Loucy (cell line): ENCODE data around the gene ITGB1BP1.

Experiments used
- EZH2phosphoT487 ChIP-seq: fragments of 200-600 bp; IDR thresholded peaks from 2 replicates; pipeline ENCODE4 v1.6.1; 2018; ENCODE audit warnings: antibody characterized with exemption, mild to moderate bottlenecking, moderate library complexity, borderline replicate concordance
- TF ChIP-seq, protein P1 (sequence below): fragments of 200-600 bp; sonication (generic); conservative IDR thresholded peaks from 2 replicates; pipeline ENCODE4 v1.5.1; 2014; ENCODE audit warnings: mild to moderate bottlenecking, antibody characterized with exemption, low read length

DNA sequence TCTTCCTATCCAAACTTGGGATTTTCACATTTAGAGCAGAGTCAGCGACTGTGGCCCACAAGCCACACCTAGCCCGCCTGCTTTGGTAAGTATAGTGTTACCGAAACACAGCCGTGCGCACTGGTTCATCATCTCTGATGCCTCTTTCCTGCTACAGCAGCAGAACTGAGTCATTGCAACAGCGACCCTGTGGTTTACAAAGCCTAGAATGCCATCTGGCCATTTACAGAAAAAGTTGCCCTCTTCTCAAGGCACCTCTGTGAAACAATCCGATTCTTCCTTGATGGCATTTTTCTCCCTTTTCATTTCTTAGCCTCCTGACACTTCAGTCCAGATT, 40.3 kb upstream of the ITGB1BP1 start:
- TF ChIP-seq, protein P1, sequence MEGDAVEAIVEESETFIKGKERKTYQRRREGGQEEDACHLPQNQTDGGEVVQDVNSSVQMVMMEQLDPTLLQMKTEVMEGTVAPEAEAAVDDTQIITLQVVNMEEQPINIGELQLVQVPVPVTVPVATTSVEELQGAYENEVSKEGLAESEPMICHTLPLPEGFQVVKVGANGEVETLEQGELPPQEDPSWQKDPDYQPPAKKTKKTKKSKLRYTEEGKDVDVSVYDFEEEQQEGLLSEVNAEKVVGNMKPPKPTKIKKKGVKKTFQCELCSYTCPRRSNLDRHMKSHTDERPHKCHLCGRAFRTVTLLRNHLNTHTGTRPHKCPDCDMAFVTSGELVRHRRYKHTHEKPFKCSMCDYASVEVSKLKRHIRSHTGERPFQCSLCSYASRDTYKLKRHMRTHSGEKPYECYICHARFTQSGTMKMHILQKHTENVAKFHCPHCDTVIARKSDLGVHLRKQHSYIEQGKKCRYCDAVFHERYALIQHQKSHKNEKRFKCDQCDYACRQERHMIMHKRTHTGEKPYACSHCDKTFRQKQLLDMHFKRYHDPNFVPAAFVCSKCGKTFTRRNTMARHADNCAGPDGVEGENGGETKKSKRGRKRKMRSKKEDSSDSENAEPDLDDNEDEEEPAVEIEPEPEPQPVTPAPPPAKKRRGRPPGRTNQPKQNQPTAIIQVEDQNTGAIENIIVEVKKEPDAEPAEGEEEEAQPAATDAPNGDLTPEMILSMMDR = no peak
- TF ChIP-seq EZH2phosphoT487 = no peak
